K562 (cell line): ENCODE data around the gene CCDC106. TPM values are rescaled to one million over a fixed set of nuclear protein-coding genes. Genes with fewer than 3 reads are reported as not detected.

Source experiments
- ARID1B ChIP-seq: fragments of 450-650 bp; IDR thresholded peaks from 2 replicates; pipeline ENCODE4 v1.6.1; 2016; ENCODE audit warnings: antibody characterized with exemption, mild to moderate bottlenecking, inconsistent platforms
- ARID4B ChIP-seq: sonication (generic); formaldehyde crosslinking; IDR thresholded peaks from 2 replicates; pipeline ENCODE4 v1.8.0; 2022; ENCODE audit warnings: mild to moderate bottlenecking, missing genetic modification reagents
- DDX20 ChIP-seq: fragments of 450-650 bp; IDR thresholded peaks from 2 replicates; pipeline ENCODE4 v1.6.1; 2016; ENCODE audit warnings: missing genetic modification characterization, low read depth, mild to moderate bottlenecking, missing compliant biosample characterization, moderate library complexity
- DPF2 ChIP-seq: fragments of 450-650 bp; IDR thresholded peaks from 2 replicates; pipeline ENCODE4 v1.6.1; 2016
- E2F6 ChIP-seq, 2 experiments: IDR thresholded peaks; 2 replicates each; pipeline ENCODE4 v1.6.1; 2011; ENCODE audit warnings: borderline replicate concordance in 1 of 2, control low read depth in 1 of 2, low read depth in 1 of 2, low read length in 1 of 2, mild to moderate bottlenecking in 1 of 2, mixed read lengths in 1 of 2, moderate library complexity in 1 of 2; ENCODE audit not compliant: insufficient read depth in 1 of 2, insufficient read length in 1 of 2, poor library complexity in 1 of 2, severe bottlenecking in 1 of 2; ENCODE audit errors: extremely low read depth in 1 of 2
- ETS1 ChIP-seq: conservative IDR thresholded peaks from 2 replicates; pipeline ENCODE4 v1.6.1; 2011; ENCODE audit warnings: low read depth, mild to moderate bottlenecking, low read length; ENCODE audit not compliant: control insufficient read depth
- NFE2L1 ChIP-seq: fragments of 450-650 bp; IDR thresholded peaks from 2 replicates; pipeline ENCODE4 v1.6.1; 2016; ENCODE audit warnings: missing genetic modification characterization, low read depth, mild to moderate bottlenecking, missing compliant biosample characterization, moderate library complexity, borderline replicate concordance
- PBX2 ChIP-seq, 2 experiments: IDR thresholded peaks in 1 of 2; conservative IDR thresholded peaks in 1 of 2; 2 replicates each; pipeline ENCODE4 v1.6.1; 2016; ENCODE audit warnings: low read depth in 2 of 2, mild to moderate bottlenecking in 1 of 2, missing compliant biosample characterization in 1 of 2, missing genetic modification characterization in 1 of 2, moderate library complexity in 1 of 2
- PHF21A ChIP-seq: fragments of 450-650 bp; IDR thresholded peaks from 2 replicates; pipeline ENCODE4 v1.6.1; 2017; ENCODE audit warnings: low read depth, borderline replicate concordance
- ZNF124 ChIP-seq: sonication (generic); formaldehyde crosslinking; IDR thresholded peaks from 2 replicates; pipeline ENCODE4 v1.8.1; 2022; ENCODE audit warnings: missing genetic modification reagents
- ZNF146 ChIP-seq: IDR thresholded peaks from one replicate; pipeline ENCODE4 v1.6.1; 2018; ENCODE audit warnings: missing compliant biosample characterization; ENCODE audit not compliant: unreplicated experiment
- ZNF197 ChIP-seq: fragments of 200-800 bp; sonication (Bioruptor generic); IDR thresholded peaks from 2 replicates; pipeline ENCODE4 v1.6.1; 2016; ENCODE audit warnings: low read depth, missing genetic modification characterization, missing compliant biosample characterization
- ZNF212 ChIP-seq: fragments of 450-650 bp; formaldehyde crosslinking; IDR thresholded peaks from 2 replicates; pipeline ENCODE4 v1.4.0; 2020; ENCODE audit warnings: mild to moderate bottlenecking
- ZNF224 ChIP-seq: sonication (generic); formaldehyde crosslinking; IDR thresholded peaks from 2 replicates; pipeline ENCODE4 v1.8.0; 2022; ENCODE audit warnings: mild to moderate bottlenecking, missing genetic modification reagents
- ZNF695 ChIP-seq: fragments of 450-650 bp; formaldehyde crosslinking; IDR thresholded peaks from 2 replicates; pipeline ENCODE4 v1.4.0; 2020; ENCODE audit warnings: mild to moderate bottlenecking, moderate library complexity
- ZNF77 ChIP-seq: fragments of 250-450 bp; sonication (Bioruptor Pico); IDR thresholded peaks from 2 replicates; pipeline ENCODE4 v1.5.0; 2020
- ZNF780A ChIP-seq: fragments of 250-450 bp; sonication (Bioruptor Pico); IDR thresholded peaks from 2 replicates; pipeline ENCODE4 v1.5.0; 2021; ENCODE audit warnings: mild to moderate bottlenecking
- polyA plus RNA-seq, 8 experiments: library from polyadenylated mRNA; depleted of rRNA in 4 of 8; stranded (reverse) in 5 of 8; unstranded in 3 of 8; fragments of >200 nt; fragmentation: Nextera tagmentation in 2 of 8; fragmentation: Illumina TruSeq in 1 of 8; extraction: Ambion mirVana in 2 of 8; extraction: Trizol in 1 of 8; gene quantifications; 2 replicates each; pipeline versions ENCODE4 v1.2.1 to v1.2.3, GENCODE V29; 2011 to 2014; ENCODE audit warnings: inconsistent platforms in 1 of 8, missing spikeins in 1 of 8
- total RNA-seq, 7 experiments: library from RNA; depleted of rRNA in 6 of 7; stranded (reverse); fragments of >200 nt in 6 of 7; fragmentation: Illumina TruSeq in 2 of 7; extraction: Trizol in 2 of 7; gene quantifications; 2 replicates each; pipeline versions ENCODE4 v1.2.1 to v1.2.3, GENCODE V29; 2011 to 2021; ENCODE audit warnings: low replicate concordance in 1 of 7

CCDC106 gene
- total and polyA plus RNA-seq, 9 of the 15 experiments (the other 6 are each of a cell fraction or from before 2014, with no cell fraction given): 0.10 to 27.5 (median 15.0) TPM; not detected in 1

GRCh38 chr19:55640043-55640576 lies 7.9 kb upstream of the CCDC106 start (continued):
- TF ChIP-seq PHF21A (0 out of 2 replicates have a peak, but pooled peaks have one; percentile 8), ARID4B (CRISPR knock-in tag) (peak; percentile 92), ZNF77 (CRISPR knock-in tag) (no peak), E2F6 (IDR thresholded peaks at IDR 0.05; ENCODE audit: borderline replicate concordance in 1 of 2, extremely low read depth in 1 of 2, insufficient read depth in 1 of 2, insufficient read length in 1 of 2, low read depth in 1 of 2, low read length in 1 of 2, poor library complexity in 1 of 2, severe bottlenecking in 1 of 2) (peak; percentile 100), ZNF146 (no peak), ZNF780A (CRISPR knock-in tag) (no peak), ARID1B (no peak), ZNF212 (CRISPR knock-in tag) (no peak), ZNF224 (peak; percentile 98), DDX20 (no peak), PBX2 (CRISPR knock-in tag; IDR thresholded peaks at IDR 0.05; ENCODE audit: low read depth) (no peak), PBX2 (tag; conservative IDR thresholded peaks at IDR 0.05; ENCODE audit: low read depth) (no peak), ZNF197 (no peak), DPF2 (no peak), ZNF124 (CRISPR knock-in tag) (peak; percentile 95; the same call in 1 of the 2 replicates), ZNF695 (0 out of 2 replicates have a peak, but pooled peaks have one; percentile 62), NFE2L1 (tag) (no peak), ETS1 (peak; percentile 49; the same call in 1 of the 2 replicates)
